ENCODE results near the gene SPRYD7. TPM values are rescaled to one million over a fixed set of nuclear protein-coding genes. Genes with fewer than 3 reads are reported as not detected.

SPRYD7 gene
- total RNA-seq, 1 donor from 2014 or later, result 4.6 TPM

DNA sequence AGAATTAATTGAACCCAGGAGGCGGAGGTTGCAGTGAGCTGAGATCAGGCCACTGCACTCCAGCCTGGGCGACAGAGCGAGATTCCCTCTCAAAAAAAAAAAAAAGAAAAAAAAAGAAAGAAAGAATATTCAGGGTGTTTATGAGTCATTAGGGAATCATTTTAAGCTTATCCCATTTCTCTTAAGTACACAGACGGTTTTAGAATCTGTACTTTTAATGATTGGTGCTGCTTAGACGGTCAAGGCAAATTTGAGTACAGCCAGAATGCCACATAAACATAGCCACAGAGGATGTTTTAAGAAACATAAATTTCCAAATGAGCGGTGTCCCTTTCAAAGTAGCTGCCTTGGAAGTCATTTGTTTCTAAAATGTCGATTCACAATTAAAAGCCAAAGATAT is 2.6 kb downstream of the SPRYD7 start:
- no peak for DNase-seq (ENCODE audit: low spot score)
- H3K27ac Mint-ChIP-seq (ENCODE audit: unreplicated experiment), result no peak overlapping the region
- H3K4me1 Mint-ChIP-seq (ENCODE audit: unreplicated experiment), result peaks cover 7% of the 10 kb centered on the region
- TF ChIP-seq, protein P1, sequence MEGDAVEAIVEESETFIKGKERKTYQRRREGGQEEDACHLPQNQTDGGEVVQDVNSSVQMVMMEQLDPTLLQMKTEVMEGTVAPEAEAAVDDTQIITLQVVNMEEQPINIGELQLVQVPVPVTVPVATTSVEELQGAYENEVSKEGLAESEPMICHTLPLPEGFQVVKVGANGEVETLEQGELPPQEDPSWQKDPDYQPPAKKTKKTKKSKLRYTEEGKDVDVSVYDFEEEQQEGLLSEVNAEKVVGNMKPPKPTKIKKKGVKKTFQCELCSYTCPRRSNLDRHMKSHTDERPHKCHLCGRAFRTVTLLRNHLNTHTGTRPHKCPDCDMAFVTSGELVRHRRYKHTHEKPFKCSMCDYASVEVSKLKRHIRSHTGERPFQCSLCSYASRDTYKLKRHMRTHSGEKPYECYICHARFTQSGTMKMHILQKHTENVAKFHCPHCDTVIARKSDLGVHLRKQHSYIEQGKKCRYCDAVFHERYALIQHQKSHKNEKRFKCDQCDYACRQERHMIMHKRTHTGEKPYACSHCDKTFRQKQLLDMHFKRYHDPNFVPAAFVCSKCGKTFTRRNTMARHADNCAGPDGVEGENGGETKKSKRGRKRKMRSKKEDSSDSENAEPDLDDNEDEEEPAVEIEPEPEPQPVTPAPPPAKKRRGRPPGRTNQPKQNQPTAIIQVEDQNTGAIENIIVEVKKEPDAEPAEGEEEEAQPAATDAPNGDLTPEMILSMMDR (IDR thresholded peaks at IDR 0.05; ENCODE audit: unreplicated experiment), result no peak
- no peaks in the 10 kb centered on the region for H3K36me3 Mint-ChIP-seq (ENCODE audit: low read depth, unreplicated experiment)
- H3K9me3 Mint-ChIP-seq (ENCODE audit: unreplicated experiment), result no peaks in the 10 kb centered on the region
- no peak overlapping the region for H3K4me3 Mint-ChIP-seq (ENCODE audit: unreplicated experiment)
- H3K27me3 Mint-ChIP-seq (ENCODE audit: unreplicated experiment), result no peaks in the 10 kb centered on the region

DNA sequence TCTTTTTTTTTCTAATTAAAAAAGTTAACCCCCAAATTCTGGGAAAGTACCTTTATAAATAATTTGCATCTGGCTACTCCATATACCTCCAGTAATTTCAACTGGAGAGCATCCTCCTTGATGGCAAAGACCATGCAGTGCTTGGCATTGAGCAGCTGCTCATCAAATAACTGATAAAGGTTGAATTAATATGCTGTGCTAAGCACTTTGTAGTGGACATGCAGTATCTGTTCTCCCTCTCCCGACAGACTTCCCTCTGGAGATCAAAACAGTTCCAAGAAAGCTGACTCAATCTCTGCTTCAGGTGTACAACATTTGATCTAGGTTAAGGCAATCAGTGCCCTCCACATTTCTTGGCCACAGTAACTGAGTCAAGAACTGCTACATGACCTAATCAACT is 3.3 kb downstream of the SPRYD7 start:
- TF ChIP-seq, protein P1 (IDR thresholded peaks at IDR 0.05; ENCODE audit: unreplicated experiment), result no peak
- Mint-ChIP-seq H3K9me3 (ENCODE audit: unreplicated experiment) (no peaks in the 10 kb centered on the region), H3K4me3 (ENCODE audit: unreplicated experiment) (no peak overlapping the region), H3K4me1 (ENCODE audit: unreplicated experiment) (peaks cover 7% of the 10 kb centered on the region), H3K27ac (ENCODE audit: unreplicated experiment) (no peak overlapping the region), H3K27me3 (ENCODE audit: unreplicated experiment) (peaks cover under 1% of the 10 kb centered on the region), H3K36me3 (ENCODE audit: low read depth, unreplicated experiment) (no peaks in the 10 kb centered on the region)
- no peak for DNase-seq (ENCODE audit: low spot score)

DNA sequence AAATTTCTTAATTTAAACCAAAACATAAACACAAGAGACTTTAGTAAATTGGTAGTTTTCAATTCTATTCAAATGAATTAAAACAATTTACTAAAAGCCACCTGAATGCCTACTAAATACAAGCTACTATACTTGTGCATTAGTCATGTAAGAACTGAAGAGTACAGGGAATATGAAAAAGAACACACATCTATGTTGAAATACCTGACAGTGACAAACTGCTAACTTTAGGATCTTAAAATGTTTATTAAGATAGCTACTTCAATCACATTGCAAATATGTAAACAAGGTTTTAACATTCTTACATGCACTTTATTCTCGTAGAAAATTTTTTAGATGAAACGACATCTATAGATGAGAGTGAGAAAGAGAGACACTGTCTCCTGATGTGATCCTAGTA is 4.1 kb downstream of the SPRYD7 start:
- TF ChIP-seq, protein P1 (IDR thresholded peaks at IDR 0.05; ENCODE audit: unreplicated experiment), result no peak

DNA sequence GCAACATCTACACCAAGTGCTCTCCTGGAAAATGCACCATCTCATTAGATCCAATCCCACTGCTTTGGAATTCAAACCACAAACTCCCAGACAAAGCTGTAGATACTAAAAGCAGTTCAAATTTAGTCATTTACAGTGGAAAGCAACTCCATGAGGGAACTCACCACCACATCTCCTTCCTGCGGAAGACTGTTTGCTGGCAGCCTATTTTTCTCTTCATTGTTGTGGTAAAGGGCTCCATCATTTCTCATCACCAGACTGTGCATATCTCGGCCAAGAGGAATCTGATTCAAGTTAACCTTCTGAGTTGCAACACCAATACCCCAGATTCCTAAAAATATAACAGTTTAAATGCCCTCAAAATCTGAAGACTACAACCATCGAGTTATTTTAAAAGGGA is 8.4 kb downstream of the SPRYD7 start:
- Mint-ChIP-seq H3K27ac (ENCODE audit: unreplicated experiment) (no peak overlapping the region), H3K36me3 (ENCODE audit: low read depth, unreplicated experiment) (peaks cover 5% of the 10 kb centered on the region), H3K4me1 (ENCODE audit: unreplicated experiment) (no peaks in the 10 kb centered on the region), H3K9me3 (ENCODE audit: unreplicated experiment) (no peaks in the 10 kb centered on the region), H3K4me3 (ENCODE audit: unreplicated experiment) (no peak overlapping the region), H3K27me3 (ENCODE audit: unreplicated experiment) (peaks cover 1% of the 10 kb centered on the region)
- DNase-seq (ENCODE audit: low spot score), result no peak
- TF ChIP-seq, protein P1 (IDR thresholded peaks at IDR 0.05; ENCODE audit: unreplicated experiment), result no peak

More for the DNA sequence above, 4.1 kb downstream of the SPRYD7 start:
- Mint-ChIP-seq H3K9me3 (ENCODE audit: unreplicated experiment) (no peaks in the 10 kb centered on the region), H3K4me1 (ENCODE audit: unreplicated experiment) (peaks cover 7% of the 10 kb centered on the region), H3K27me3 (ENCODE audit: unreplicated experiment) (peaks cover 1% of the 10 kb centered on the region), H3K27ac (ENCODE audit: unreplicated experiment) (no peak overlapping the region), H3K36me3 (ENCODE audit: low read depth, unreplicated experiment) (no peaks in the 10 kb centered on the region), H3K4me3 (ENCODE audit: unreplicated experiment) (no peak overlapping the region)
- DNase-seq (ENCODE audit: low spot score), result no peak

DNA sequence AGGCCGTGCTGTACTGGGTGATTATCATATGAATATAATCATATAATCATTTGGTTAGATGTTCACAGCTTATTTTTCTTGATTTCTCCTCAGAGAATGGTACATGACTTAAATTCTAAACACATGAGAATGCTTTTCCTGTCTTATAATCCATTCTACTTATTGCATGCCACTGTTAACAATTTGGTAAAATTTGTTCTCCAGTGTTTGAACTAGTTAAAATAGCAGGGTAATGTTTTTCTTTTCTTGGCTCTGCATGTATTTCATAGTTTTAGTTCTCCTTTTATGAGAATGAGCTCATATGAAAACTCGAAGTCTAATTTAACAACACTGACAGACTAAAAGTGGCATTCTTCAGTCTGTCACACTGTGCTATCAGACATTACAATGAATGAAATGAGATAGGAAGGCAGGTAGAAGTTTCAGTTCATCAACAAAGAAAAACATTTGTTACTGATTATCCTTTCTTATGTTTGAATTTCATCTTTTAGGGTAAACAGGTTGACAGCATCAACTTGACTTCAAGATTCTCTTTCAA is 10.2 kb downstream of the SPRYD7 start:
- H3K36me3 Mint-ChIP-seq (ENCODE audit: low read depth, unreplicated experiment), result peaks cover 11% of the 10 kb centered on the region
- H3K27me3 Mint-ChIP-seq (ENCODE audit: unreplicated experiment), result peaks cover 1% of the 10 kb centered on the region
- H3K9me3 Mint-ChIP-seq (ENCODE audit: unreplicated experiment), result no peaks in the 10 kb centered on the region
- H3K4me3 Mint-ChIP-seq (ENCODE audit: unreplicated experiment), result no peak overlapping the region
- no peak for DNase-seq (ENCODE audit: low spot score)
- no peaks in the 10 kb centered on the region for H3K4me1 Mint-ChIP-seq (ENCODE audit: unreplicated experiment)
- TF ChIP-seq, protein P1 (IDR thresholded peaks at IDR 0.05; ENCODE audit: unreplicated experiment), result no peak
- H3K27ac Mint-ChIP-seq (ENCODE audit: unreplicated experiment), result no peak overlapping the region

All from endothelial cell (in vitro differentiated cells).